Measurements from ENCODE around the gene STEAP2.

The STEAP2 gene

GRCh38 chr7:90194911-90195809 is 16.4 kb upstream of the STEAP2 start:
- no peak overlapping the region for H3K27ac ChIP-seq (ENCODE audit: low read depth, low read length)
- WGBS = 84% methylated on average over 10 of the region's 10 CpGs
- no peaks in the 10 kb centered on the region for H3K27me3 ChIP-seq (ENCODE audit: insufficient read depth, low read length)
- peaks cover 31% of the 10 kb centered on the region for H3K9me3 ChIP-seq (ENCODE audit: insufficient read depth, low read depth, low read length)
- H3K36me3 ChIP-seq (ENCODE audit: insufficient read depth, low read length) = no peaks in the 10 kb centered on the region
- no peak overlapping the region for H3K4me3 ChIP-seq (ENCODE audit: low read length)
- no peaks in the 10 kb centered on the region for H3K4me1 ChIP-seq (ENCODE audit: insufficient read depth, low read length)
- no peak overlapping the region for H3K9ac ChIP-seq (ENCODE audit: low read depth, low read length)

GRCh38 chr7:90201500-90202195 is 9.9 kb upstream of the STEAP2 start:
- H3K36me3 ChIP-seq (ENCODE audit: insufficient read depth, low read length) = no peaks in the 10 kb centered on the region

GRCh38 chr7:90207956-90208355 is 3.6 kb upstream of the STEAP2 start:
- Histone ChIP-seq H3K27me3 (ENCODE audit: insufficient read depth, low read length) (peaks cover 27% of the 10 kb centered on the region), H3K4me3 (ENCODE audit: low read length) (no peak overlapping the region), H3K9ac (ENCODE audit: low read depth, low read length) (no peak overlapping the region), H3K27ac (ENCODE audit: low read depth, low read length) (no peak overlapping the region), H3K4me1 (ENCODE audit: insufficient read depth, low read length) (peaks cover 14% of the 10 kb centered on the region), H3K9me3 (ENCODE audit: insufficient read depth, low read depth, low read length) (no peaks in the 10 kb centered on the region), H3K36me3 (ENCODE audit: insufficient read depth, low read length) (no peaks in the 10 kb centered on the region)
- WGBS = 76% methylated on average over 1 of the region's 1 CpG

More at GRCh38 chr7:90201500-90202195, 9.9 kb upstream of the STEAP2 start:
- WGBS = 93% methylated on average over 1 of the region's 2 CpGs
- Histone ChIP-seq H3K27ac (ENCODE audit: low read depth, low read length) (no peak overlapping the region), H3K9me3 (ENCODE audit: insufficient read depth, low read depth, low read length) (no peaks in the 10 kb centered on the region), H3K4me3 (ENCODE audit: low read length) (no peak overlapping the region), H3K27me3 (ENCODE audit: insufficient read depth, low read length) (no peaks in the 10 kb centered on the region), H3K4me1 (ENCODE audit: insufficient read depth, low read length) (no peaks in the 10 kb centered on the region), H3K9ac (ENCODE audit: low read depth, low read length) (no peak overlapping the region)

- H3K27me3 ChIP-seq (ENCODE audit: insufficient read depth, low read length) = peaks cover 27% of the 10 kb centered on the region
- H3K36me3 ChIP-seq (ENCODE audit: insufficient read depth, low read length) = no peaks in the 10 kb centered on the region
- H3K4me3 ChIP-seq (ENCODE audit: low read length) = no peak overlapping the region
- H3K9me3 ChIP-seq (ENCODE audit: insufficient read depth, low read depth, low read length) = no peaks in the 10 kb centered on the region
- H3K27ac ChIP-seq (ENCODE audit: low read depth, low read length) = no peak overlapping the region
- H3K4me1 ChIP-seq (ENCODE audit: insufficient read depth, low read length) = peaks cover 33% of the 10 kb centered on the region
- 85% methylated on average over 1 of the region's 1 CpG for WGBS
- no peak overlapping the region for H3K9ac ChIP-seq (ENCODE audit: low read depth, low read length)
These were observed 1.8 kb upstream of the STEAP2 start for GRCh38 chr7:90209776-90210175.

GRCh38 chr7:90210475-90210874 is 1.1 kb upstream of the STEAP2 start:
- Histone ChIP-seq H3K9me3 (ENCODE audit: insufficient read depth, low read depth, low read length) (no peaks in the 10 kb centered on the region), H3K36me3 (ENCODE audit: insufficient read depth, low read length) (no peaks in the 10 kb centered on the region), H3K27me3 (ENCODE audit: insufficient read depth, low read length) (peaks cover 27% of the 10 kb centered on the region), H3K4me3 (ENCODE audit: low read length) (peak overlapping the region; percentile 79), H3K27ac (ENCODE audit: low read depth, low read length) (no peak overlapping the region; the same call in 1 of the 2 replicates), H3K9ac (ENCODE audit: low read depth, low read length) (peak overlapping the region; percentile 71; the same call in 1 of the 2 replicates), H3K4me1 (ENCODE audit: insufficient read depth, low read length) (peaks cover 33% of the 10 kb centered on the region)
- 47% methylated on average over 4 of the region's 5 CpGs for WGBS

GRCh38 chr7:90210981-90211380 is 559 bp upstream of the STEAP2 start:
- Histone ChIP-seq H3K9ac (ENCODE audit: low read depth, low read length) (peak overlapping the region; percentile 71), H3K9me3 (ENCODE audit: insufficient read depth, low read depth, low read length) (no peaks in the 10 kb centered on the region)

GRCh38 chr7:90212149-90212495 is 582 bp downstream of the STEAP2 start:
- H3K4me1 ChIP-seq (ENCODE audit: insufficient read depth, low read length) = peaks cover 45% of the 10 kb centered on the region
- peak overlapping the region; percentile 71 for H3K9ac ChIP-seq (ENCODE audit: low read depth, low read length)
- 2% methylated on average over 6 of the region's 6 CpGs for WGBS
- peak overlapping the region; percentile 79 for H3K4me3 ChIP-seq (ENCODE audit: low read length)
- H3K36me3 ChIP-seq (ENCODE audit: insufficient read depth, low read length) = no peaks in the 10 kb centered on the region
- peaks cover 27% of the 10 kb centered on the region for H3K27me3 ChIP-seq (ENCODE audit: insufficient read depth, low read length)
- no peak overlapping the region; the same call in 1 of the 2 replicates for H3K27ac ChIP-seq (ENCODE audit: low read depth, low read length)
- no peaks in the 10 kb centered on the region for H3K9me3 ChIP-seq (ENCODE audit: insufficient read depth, low read depth, low read length)

More at GRCh38 chr7:90210981-90211380, 559 bp upstream of the STEAP2 start:
- H3K27me3 ChIP-seq (ENCODE audit: insufficient read depth, low read length) = peaks cover 27% of the 10 kb centered on the region
- H3K27ac ChIP-seq (ENCODE audit: low read depth, low read length) = peak overlapping the region; percentile 28; the same call in 1 of the 2 replicates
- peak overlapping the region; percentile 79 for H3K4me3 ChIP-seq (ENCODE audit: low read length)
- 8% methylated on average over 11 of the region's 11 CpGs for WGBS
- no peaks in the 10 kb centered on the region for H3K36me3 ChIP-seq (ENCODE audit: insufficient read depth, low read length)
- H3K4me1 ChIP-seq (ENCODE audit: insufficient read depth, low read length) = peaks cover 36% of the 10 kb centered on the region

GRCh38 chr7:90213521-90213920 is 2.0 kb downstream of the STEAP2 start:
- 80% methylated on average over 1 of the region's 2 CpGs for WGBS
- H3K9ac ChIP-seq (ENCODE audit: low read depth, low read length) = no peak overlapping the region
- H3K27ac ChIP-seq (ENCODE audit: low read depth, low read length) = no peak overlapping the region
- peaks cover 45% of the 10 kb centered on the region for H3K4me1 ChIP-seq (ENCODE audit: insufficient read depth, low read length)
- no peaks in the 10 kb centered on the region for H3K36me3 ChIP-seq (ENCODE audit: insufficient read depth, low read length)
- H3K9me3 ChIP-seq (ENCODE audit: insufficient read depth, low read depth, low read length) = no peaks in the 10 kb centered on the region
- H3K27me3 ChIP-seq (ENCODE audit: insufficient read depth, low read length) = peaks cover 27% of the 10 kb centered on the region
- H3K4me3 ChIP-seq (ENCODE audit: low read length) = peak overlapping the region; percentile 79

- WGBS = 77% methylated on average over 6 of the region's 6 CpGs
- Histone ChIP-seq H3K9ac (ENCODE audit: low read depth, low read length) (no peak overlapping the region), H3K4me3 (ENCODE audit: low read length) (no peak overlapping the region), H3K27me3 (ENCODE audit: insufficient read depth, low read length) (peaks cover 8% of the 10 kb centered on the region), H3K27ac (ENCODE audit: low read depth, low read length) (no peak overlapping the region), H3K36me3 (ENCODE audit: insufficient read depth, low read length) (no peaks in the 10 kb centered on the region), H3K4me1 (ENCODE audit: insufficient read depth, low read length) (peaks cover 32% of the 10 kb centered on the region), H3K9me3 (ENCODE audit: insufficient read depth, low read depth, low read length) (no peaks in the 10 kb centered on the region)
These were observed 4.6 kb downstream of the STEAP2 start for GRCh38 chr7:90216080-90216674.

GRCh38 chr7:90216771-90217170 is 5.2 kb downstream of the STEAP2 start:
- Histone ChIP-seq H3K27me3 (ENCODE audit: insufficient read depth, low read length) (peaks cover 6% of the 10 kb centered on the region), H3K36me3 (ENCODE audit: insufficient read depth, low read length) (no peaks in the 10 kb centered on the region), H3K9ac (ENCODE audit: low read depth, low read length) (no peak overlapping the region), H3K9me3 (ENCODE audit: insufficient read depth, low read depth, low read length) (no peaks in the 10 kb centered on the region), H3K27ac (ENCODE audit: low read depth, low read length) (no peak overlapping the region), H3K4me1 (ENCODE audit: insufficient read depth, low read length) (peaks cover 32% of the 10 kb centered on the region), H3K4me3 (ENCODE audit: low read length) (no peak overlapping the region)
- WGBS = 88% methylated on average over 2 of the region's 2 CpGs

GRCh38 chr7:90222390-90222789 is 10.8 kb downstream of the STEAP2 start:
- H3K9me3 ChIP-seq (ENCODE audit: insufficient read depth, low read depth, low read length) = no peaks in the 10 kb centered on the region
- no peak overlapping the region for H3K27ac ChIP-seq (ENCODE audit: low read depth, low read length)

More at GRCh38 chr7:90222390-90222789, 10.8 kb downstream of the STEAP2 start:
- H3K27me3 ChIP-seq (ENCODE audit: insufficient read depth, low read length) = no peaks in the 10 kb centered on the region
- H3K4me3 ChIP-seq (ENCODE audit: low read length) = no peak overlapping the region
- no peak overlapping the region for H3K9ac ChIP-seq (ENCODE audit: low read depth, low read length)
- H3K4me1 ChIP-seq (ENCODE audit: insufficient read depth, low read length) = peaks cover 27% of the 10 kb centered on the region
- peaks cover 9% of the 10 kb centered on the region; the same call in 1 of the 2 replicates for H3K36me3 ChIP-seq (ENCODE audit: insufficient read depth, low read length)
